ENCODE results near the gene UBA52. TPM values are rescaled to one million over a fixed set of nuclear protein-coding genes. Genes with fewer than 3 reads are reported as not detected.

UBA52 gene
- total RNA-seq, 1 donor, result 1,795 TPM

- peaks cover 37% of the 10 kb centered on the region for H3K27me3 ChIP-seq (ENCODE audit: insufficient read depth, low read length)
- H3K4me3 ChIP-seq (ENCODE audit: low read length), result no peak overlapping the region
- no peaks in the 10 kb centered on the region for H3K9me3 ChIP-seq (ENCODE audit: low read depth, low read length)
- peaks cover 9% of the 10 kb centered on the region for H3K4me1 ChIP-seq (ENCODE audit: insufficient read depth, low read length)
Observed at GRCh38 chr19:18616023-18616422, 44.4 kb downstream of the UBA52 start.

GRCh38 chr19:18617562-18617961 lies 45.9 kb downstream of the UBA52 start:
- no peak overlapping the region for H3K4me3 ChIP-seq (ENCODE audit: low read length)
- H3K9me3 ChIP-seq (ENCODE audit: low read depth, low read length), result no peaks in the 10 kb centered on the region
- no peaks in the 10 kb centered on the region for H3K4me1 ChIP-seq (ENCODE audit: insufficient read depth, low read length)
- H3K27me3 ChIP-seq (ENCODE audit: insufficient read depth, low read length), result peaks cover 24% of the 10 kb centered on the region

- Histone ChIP-seq H3K4me3 (ENCODE audit: low read length) (no peak overlapping the region), H3K27me3 (ENCODE audit: insufficient read depth, low read length) (peaks cover 21% of the 10 kb centered on the region), H3K4me1 (ENCODE audit: insufficient read depth, low read length) (no peaks in the 10 kb centered on the region), H3K9me3 (ENCODE audit: low read depth, low read length) (no peaks in the 10 kb centered on the region)
Observed at GRCh38 chr19:18618236-18618635, 46.6 kb downstream of the UBA52 start.

GRCh38 chr19:18620311-18620710 lies 48.7 kb downstream of the UBA52 start:
- Histone ChIP-seq H3K9me3 (ENCODE audit: low read depth, low read length) (no peaks in the 10 kb centered on the region), H3K4me3 (ENCODE audit: low read length) (no peak overlapping the region), H3K4me1 (ENCODE audit: insufficient read depth, low read length) (no peaks in the 10 kb centered on the region), H3K27me3 (ENCODE audit: insufficient read depth, low read length) (peaks cover 5% of the 10 kb centered on the region)

- Histone ChIP-seq H3K4me3 (ENCODE audit: low read length) (no peak overlapping the region), H3K9me3 (ENCODE audit: low read depth, low read length) (no peaks in the 10 kb centered on the region), H3K27me3 (ENCODE audit: insufficient read depth, low read length) (peaks cover 2% of the 10 kb centered on the region), H3K4me1 (ENCODE audit: insufficient read depth, low read length) (no peaks in the 10 kb centered on the region)
Observed at GRCh38 chr19:18620902-18621301, 49.2 kb downstream of the UBA52 start.

GRCh38 chr19:18626906-18627305 lies 55.2 kb downstream of the UBA52 start:
- Histone ChIP-seq H3K4me3 (ENCODE audit: low read length) (no peak overlapping the region), H3K9me3 (ENCODE audit: low read depth, low read length) (no peaks in the 10 kb centered on the region), H3K27me3 (ENCODE audit: insufficient read depth, low read length) (no peaks in the 10 kb centered on the region), H3K4me1 (ENCODE audit: insufficient read depth, low read length) (no peaks in the 10 kb centered on the region)

Other genes starting within 250 kb of the UBA52 start
- 62.4 TPM for gene LSM4, start 248.8 kb upstream of the UBA52 start, total RNA-seq
- 21.4 TPM for gene PGPEP1, start 231.3 kb upstream of the UBA52 start, total RNA-seq
- not detected for gene GDF15, start 185.7 kb upstream of the UBA52 start, total RNA-seq
- 32.7 TPM for gene LRRC25, start 174.2 kb upstream of the UBA52 start, total RNA-seq
- 46.2 TPM for gene SSBP4, start 152.5 kb upstream of the UBA52 start, total RNA-seq
- 7.8 TPM for gene ISYNA1, start 133.7 kb upstream of the UBA52 start, total RNA-seq
- gene ELL, start 49.8 kb upstream of the UBA52 start, total RNA-seq, result 40.4 TPM
- gene FKBP8, start 28.3 kb upstream of the UBA52 start, total RNA-seq, result 169 TPM
- 70.5 TPM for gene KXD1, start 14.0 kb upstream of the UBA52 start, total RNA-seq
- gene REX1BD, start 16.9 kb downstream of the UBA52 start, total RNA-seq, result 48.7 TPM
- gene CRLF1, start 34.9 kb downstream of the UBA52 start, total RNA-seq, result 0.21 TPM
- gene TMEM59L, start 41.0 kb downstream of the UBA52 start, total RNA-seq, result not detected
- gene KLHL26, start 65.2 kb downstream of the UBA52 start, total RNA-seq, result 8.0 TPM
- gene CRTC1, start 111.8 kb downstream of the UBA52 start, total RNA-seq, result 4.3 TPM
- not detected for gene COMP, start 219.4 kb downstream of the UBA52 start, total RNA-seq